H1 (cell line): Measurements from ENCODE around the gene TP73. TPM values are rescaled to one million over a fixed set of nuclear protein-coding genes. Genes with fewer than 3 reads are reported as not detected.

Source experiments
- CTCF ChIA-PET: fragments of 300-600 bp; sonication (Branson Sonifier 250); formaldehyde crosslinking; loops from one replicate; lab custom pipeline; 2021; ENCODE audit not compliant: partially characterized antibody; lab: Charles Lee
- POLR2A ChIA-PET: fragments of 300-600 bp; sonication (Branson Sonifier 250); formaldehyde crosslinking; loops from one replicate; lab custom pipeline; 2021; ENCODE audit warnings: inconsistent platforms; ENCODE audit not compliant: partially characterized antibody; lab: Charles Lee
- DNase-seq, 2 experiments: peaks; one replicate each; pipeline versions ENCODE4 v3.0.0 to v3.0.0-alpha.2; 2010 to 2022; ENCODE audit warnings: low spot score in 2 of 2, low read depth in 1 of 2, mixed read lengths in 1 of 2
- FAIRE-seq: peaks from 2 replicates; lab custom pipeline; 2011; peaks lifted over from hg19 to GRCh38; lab: Jason Lieb, UNC
- H2AFZ ChIP-seq: 2 replicates; pipeline ENCODE4 v1.8.1; 2012; ENCODE audit warnings: low read length, inconsistent platforms
- H2AK5ac ChIP-seq: 2 replicates; pipeline ENCODE4 v1.6.1; 2013; ENCODE audit warnings: low read depth, low read length
- H2BK120ac ChIP-seq: replicated peaks from 2 replicates; pipeline ENCODE3; 2013; ENCODE audit warnings: low read depth, low read length, inconsistent platforms
- H2BK12ac ChIP-seq: 2 replicates; pipeline ENCODE4 v1.6.1; 2013; ENCODE audit warnings: low read depth, low read length
- H2BK15ac ChIP-seq: 2 replicates; pipeline ENCODE4 v1.6.1; 2013; ENCODE audit warnings: low read length
- H2BK20ac ChIP-seq: 2 replicates; pipeline ENCODE4 v1.6.1; 2013; ENCODE audit warnings: low read length
- H2BK5ac ChIP-seq: 2 replicates; pipeline ENCODE4 v1.6.1; 2013; ENCODE audit warnings: low read depth, low read length
- H3K14ac ChIP-seq: 2 replicates; pipeline ENCODE4 v1.6.1; 2013; ENCODE audit warnings: inconsistent platforms; ENCODE audit not compliant: insufficient read length
- H3K18ac ChIP-seq: 2 replicates; pipeline ENCODE4 v1.6.1; 2013; ENCODE audit warnings: low read length; ENCODE audit errors: extremely low read depth
- H3K23ac ChIP-seq: 2 replicates; pipeline ENCODE4 v1.6.1; 2013; ENCODE audit warnings: inconsistent platforms; ENCODE audit not compliant: insufficient read length
- H3K23me2 ChIP-seq: 2 replicates; pipeline ENCODE4 v1.6.1; 2013; ENCODE audit warnings: low read depth, low read length
- H3K27ac ChIP-seq: 2 replicates; pipeline ENCODE4 v1.6.1; 2011; ENCODE audit warnings: low read depth, low read length, inconsistent platforms
- H3K27me3 ChIP-seq, 4 experiments: replicated peaks in 1 of 4; 1 replicate in 1 of 4; 2 replicates in 3 of 4; pipeline versions ENCODE4 v1.6.1 to v1.8.1; 2011 to 2013; ENCODE audit warnings: low read length in 3 of 4, mild to moderate bottlenecking in 3 of 4, inconsistent platforms in 2 of 4, mixed read lengths in 2 of 4, moderate library complexity in 1 of 4; ENCODE audit not compliant: control insufficient read depth in 3 of 4, insufficient read depth in 3 of 4; ENCODE audit errors: extremely low read depth in 1 of 4
- H3K36me3 ChIP-seq, 4 experiments: 2 replicates each; pipeline versions ENCODE4 v1.6.1 to v1.8.1; 2011 to 2013; ENCODE audit warnings: mild to moderate bottlenecking in 4 of 4, low read length in 3 of 4, moderate library complexity in 2 of 4, control low read depth in 1 of 4, inconsistent platforms in 1 of 4; ENCODE audit not compliant: insufficient read depth in 4 of 4, control insufficient read depth in 2 of 4
- H3K4ac ChIP-seq: replicated peaks from 2 replicates; pipeline ENCODE3; 2013; ENCODE audit warnings: low read length, low read depth, mixed read lengths, inconsistent platforms; ENCODE audit not compliant: insufficient read length
- H3K4me1 ChIP-seq, 4 experiments: replicated peaks in 1 of 4; 1 replicate in 1 of 4; 2 replicates in 3 of 4; pipeline versions ENCODE4 v1.6.1 to v1.8.1; 2011 to 2013; ENCODE audit warnings: low read length in 3 of 4, inconsistent platforms in 2 of 4, mixed read lengths in 1 of 4; ENCODE audit not compliant: insufficient read depth in 4 of 4, control insufficient read depth in 3 of 4
- H3K4me2 ChIP-seq, 2 experiments: 2 replicates each; pipeline versions ENCODE4 v1.6.1 to v1.8.1; 2011 to 2013; ENCODE audit warnings: low read depth in 2 of 2, low read length in 2 of 2, control low read depth in 1 of 2, inconsistent platforms in 1 of 2, mild to moderate bottlenecking in 1 of 2; ENCODE audit not compliant: insufficient read depth in 1 of 2
- H3K4me3 ChIP-seq, 4 experiments: fragments of 200-600, 300-600 bp in 1 of 4; sonication (generic), shearing (Covaris generic), sonication (Bioruptor Twin) in 1 of 4; 2 replicates each; pipeline versions ENCODE4 v1.5.1 to v1.8.1; 2011 to 2016; ENCODE audit warnings: low read length in 4 of 4, low read depth in 3 of 4, control low read depth in 2 of 4, inconsistent platforms in 2 of 4, mild to moderate bottlenecking in 2 of 4, mixed read lengths in 1 of 4, moderate library complexity in 1 of 4; ENCODE audit not compliant: insufficient read depth in 2 of 4; ENCODE audit errors: extremely low read depth in 1 of 4
- H3K56ac ChIP-seq: replicated peaks from 2 replicates; pipeline ENCODE3; 2013; ENCODE audit warnings: low read depth, mild to moderate bottlenecking, mixed read lengths, low read length, inconsistent platforms; ENCODE audit not compliant: insufficient read length
- H3K79me1 ChIP-seq: 2 replicates; pipeline ENCODE4 v1.6.1; 2013; ENCODE audit warnings: low read depth, low read length, control low read depth
- H3K79me2 ChIP-seq, 2 experiments: 2 replicates each; pipeline versions ENCODE4 v1.6.1 to v1.8.1; 2012 to 2013; ENCODE audit warnings: low read length in 2 of 2, mild to moderate bottlenecking in 2 of 2, inconsistent platforms in 1 of 2; ENCODE audit not compliant: insufficient read depth in 2 of 2, control insufficient read depth in 1 of 2
- H3K9ac ChIP-seq, 4 experiments: replicated peaks in 1 of 4; 1 replicate in 1 of 4; 2 replicates in 3 of 4; pipeline versions ENCODE4 v1.6.1 to v1.8.1; 2011 to 2013; ENCODE audit warnings: low read depth in 3 of 4, low read length in 3 of 4, control low read depth in 2 of 4, mild to moderate bottlenecking in 2 of 4, moderate library complexity in 2 of 4, inconsistent platforms in 1 of 4; ENCODE audit errors: extremely low read depth in 1 of 4
- H3K9me3 ChIP-seq, 2 experiments: 2 replicates each; pipeline versions ENCODE4 v1.6.1 to v1.8.1; 2012 to 2013; ENCODE audit warnings: mild to moderate bottlenecking in 2 of 2, moderate library complexity in 2 of 2, control low read depth in 1 of 2, inconsistent platforms in 1 of 2, low read depth in 1 of 2, low read length in 1 of 2, mixed read lengths in 1 of 2; ENCODE audit not compliant: insufficient read depth in 2 of 2
- H4K20me1 ChIP-seq, 2 experiments: replicated peaks in 1 of 2; 2 replicates each; pipeline versions ENCODE3 to v1.8.1; 2011 to 2013; ENCODE audit warnings: inconsistent platforms in 2 of 2, low read length in 2 of 2, mild to moderate bottlenecking in 1 of 2; ENCODE audit not compliant: insufficient read depth in 2 of 2, control insufficient read depth in 1 of 2
- H4K5ac ChIP-seq: 2 replicates; pipeline ENCODE4 v1.6.1; 2013; ENCODE audit warnings: low read length, low read depth, mixed read lengths, inconsistent platforms; ENCODE audit not compliant: insufficient read length
- H4K8ac ChIP-seq: 2 replicates; pipeline ENCODE4 v1.8.0; 2013; ENCODE audit warnings: mild to moderate bottlenecking, moderate library complexity, low read length, inconsistent platforms; ENCODE audit not compliant: insufficient read depth; ENCODE audit errors: extremely low read depth
- H4K91ac ChIP-seq: replicated peaks from 2 replicates; pipeline ENCODE3; 2013; ENCODE audit warnings: low read length, mixed read lengths, inconsistent platforms; ENCODE audit not compliant: insufficient read length
- CTBP2 ChIP-seq: IDR thresholded peaks from 2 replicates; pipeline ENCODE4 v1.7.0; 2011; ENCODE audit warnings: borderline replicate concordance, mild to moderate bottlenecking, moderate library complexity, mixed read lengths, low read length; ENCODE audit not compliant: insufficient read depth, insufficient read length
- EP300 ChIP-seq, 2 experiments: IDR thresholded peaks; 1 replicate in 1 of 2; 2 replicates in 1 of 2; pipeline ENCODE4 v1.6.1; 2011 to 2012; ENCODE audit warnings: low read depth in 2 of 2, low read length in 2 of 2, mild to moderate bottlenecking in 2 of 2, borderline replicate concordance in 1 of 2, inconsistent platforms in 1 of 2, moderate library complexity in 1 of 2
- JUN ChIP-seq: IDR thresholded peaks from 2 replicates; pipeline ENCODE4 v1.6.1; 2011; ENCODE audit warnings: low read depth, mild to moderate bottlenecking, improper control_type of control experiment, low read length
- POLR2AphosphoS5 ChIP-seq: IDR thresholded peaks from 2 replicates; pipeline ENCODE4 v1.6.1; 2011; ENCODE audit warnings: low read depth, low read length
- RBBP5 ChIP-seq: IDR thresholded peaks from 2 replicates; pipeline ENCODE4 v1.7.1; 2012; ENCODE audit warnings: low read depth, mild to moderate bottlenecking, inconsistent platforms, low read length, moderate library complexity, borderline replicate concordance
- RNF2 ChIP-seq: fragments of 200-900, 300-1000 bp; sonication (generic); IDR thresholded peaks from 2 replicates; pipeline ENCODE4 v1.7.1; 2016; ENCODE audit warnings: borderline replicate concordance, low read depth, mild to moderate bottlenecking, antibody characterized with exemption, low read length; ENCODE audit not compliant: poor library complexity, severe bottlenecking; ENCODE audit errors: missing control alignments
- SIX5 ChIP-seq: IDR thresholded peaks from 2 replicates; pipeline ENCODE4 v1.6.1; 2011; ENCODE audit warnings: mild to moderate bottlenecking, low read depth, low read length
- SP4 ChIP-seq: IDR thresholded peaks from 2 replicates; pipeline ENCODE4 v1.6.1; 2012; ENCODE audit warnings: low read length, inconsistent platforms
- SRF ChIP-seq: IDR thresholded peaks from 2 replicates; pipeline ENCODE4 v1.6.1; 2011; ENCODE audit warnings: mild to moderate bottlenecking, low read depth, low read length, moderate library complexity
- TBP ChIP-seq: IDR thresholded peaks from 2 replicates; pipeline ENCODE4 v1.6.1; 2011; ENCODE audit warnings: low read depth, low read length, improper control_type of control experiment
- WGBS, 2 experiments: shearing (Covaris generic) in 1 of 2; methylation state at CpG; one replicate each; pipeline versions ENCODE4 v1.1.6 to v1.1.7; 2013 to 2015; ENCODE audit warnings: low lambda C conversion rate in 2 of 2, mixed read lengths in 2 of 2, inconsistent platforms in 1 of 2, low coverage in 1 of 2, missing lambda C conversion rate in 1 of 2; ENCODE audit not compliant: insufficient replicate concordance in 2 of 2, insufficient coverage in 1 of 2, insufficient read length in 1 of 2; ENCODE audit errors: extremely low coverage in 1 of 2, missing lambda C conversion rate in 1 of 2; 5-methylcytosine and 5-hydroxymethylcytosine counted together
- polyA plus RNA-seq, 7 experiments: library from polyadenylated mRNA; depleted of rRNA in 3 of 7; stranded (reverse) in 5 of 7; unstranded in 2 of 7; fragments of >200 nt in 5 of 7; fragments of 200-250 nt in 2 of 7; gene quantifications; 1 replicate in 5 of 7; 2 replicates in 1 of 7; 4 replicates in 1 of 7; pipeline versions ENCODE4 v1.2.1 to v1.2.3, GENCODE V29; 2011 to 2013; ENCODE audit warnings: missing spikeins in 2 of 7, mixed read lengths in 2 of 7
- total RNA-seq: library from RNA; stranded (reverse); fragmentation: NEBNext Ultra II Directional; extraction: Animal tissue kit (Norgen Biotek cat#: 25700); gene quantifications from 2 replicates; pipeline ENCODE4 v1.2.1, GENCODE V29; 2021
- TF ChIP-seq, protein P1 (sequence below): IDR thresholded peaks from 2 replicates; pipeline ENCODE4 v1.6.1; 2011; ENCODE audit warnings: low read length, improper control_type of control experiment

The TP73 gene
- total and polyA plus RNA-seq, 2 of the 8 experiments (the other 6 are each of a cell fraction or from before 2014, with no cell fraction given), result 2.6 to 3.1 TPM

- Histone ChIP-seq H3K4me1 (peaks cover 0 to 10% (median 2%) of the 10 kb centered on the region in 4 experiments; a peak in 3 of 7 replicates), H4K91ac (no peak overlapping the region), H3K27ac (no peak overlapping the region), H2BK5ac (peak overlapping the region; percentile 39; the same call in 1 of the 2 replicates), H3K4me3 (no peak overlapping the region), H3K79me2 (no peaks in the 10 kb centered on the region), H2BK120ac (no peak overlapping the region), H3K36me3 (peaks cover 5 to 48% (median 13%) of the 10 kb centered on the region in 4 experiments), H2AK5ac (no peak overlapping the region), H3K4me2 (0 out of 4 replicates have a peak overlapping the region, but pooled peaks of 1 of the 2 experiments have one; percentile 38), H3K23me2 (no peaks in the 10 kb centered on the region), H3K79me1 (no peaks in the 10 kb centered on the region), H3K9ac (no peak overlapping the region), H4K20me1 (peaks cover 4 to 12% of the 10 kb centered on the region in 2 experiments), H3K9me3 (no peaks in the 10 kb centered on the region), H3K18ac (no peak overlapping the region), H3K27me3 (no peaks in the 10 kb centered on the region), H2BK15ac (no peak overlapping the region), H2BK12ac (0 out of 2 replicates have a peak overlapping the region, but pooled peaks have one; percentile 39), H4K5ac (no peak overlapping the region), H3K56ac (no peak overlapping the region), H4K8ac (no peak overlapping the region; the same call in 1 of the 2 replicates), H3K14ac (no peak overlapping the region), H3K4ac (no peak overlapping the region), H2AFZ (no peak overlapping the region), H2BK20ac (no peak overlapping the region; the same call in 1 of the 2 replicates), H3K23ac (no peak overlapping the region)
- WGBS, 2 experiments, result 94% methylated on average over 26 of the region's 26 CpGs; no CpG with 5 or more reads in 1 of the 2 experiments
- DNase-seq (no peak), FAIRE-seq (no peak)
- ChIA-PET CTCF (interaction anchor here (0.8 to 4.8 kb wide), 15 partner anchors 9 to 201 kb away, joined by 3 to 22 read pairs (median 4); no protein-coding TSS in a partner anchor), POLR2A (interaction anchor here (1.1 to 1.5 kb wide), 2 partner anchors 9 to 176 kb away, joined by 3 read pairs; no protein-coding TSS in a partner anchor)
- TF ChIP-seq RNF2, result no peak
- no peak for TF ChIP-seq RBBP5
- TF ChIP-seq SP4, result no peak
- TF ChIP-seq SRF, result no peak
- TF ChIP-seq POLR2AphosphoS5, result no peak
- TF ChIP-seq TBP, result no peak
- no peak for TF ChIP-seq JUN
- no peak for TF ChIP-seq SIX5
- TF ChIP-seq CTBP2, result no peak
- no peak for TF ChIP-seq EP300 (IDR thresholded peaks at IDR 0.05; ENCODE audit: borderline replicate concordance in 1 of 2, low read depth in 2 of 2, low read length in 2 of 2)
- TF ChIP-seq, protein P1, sequence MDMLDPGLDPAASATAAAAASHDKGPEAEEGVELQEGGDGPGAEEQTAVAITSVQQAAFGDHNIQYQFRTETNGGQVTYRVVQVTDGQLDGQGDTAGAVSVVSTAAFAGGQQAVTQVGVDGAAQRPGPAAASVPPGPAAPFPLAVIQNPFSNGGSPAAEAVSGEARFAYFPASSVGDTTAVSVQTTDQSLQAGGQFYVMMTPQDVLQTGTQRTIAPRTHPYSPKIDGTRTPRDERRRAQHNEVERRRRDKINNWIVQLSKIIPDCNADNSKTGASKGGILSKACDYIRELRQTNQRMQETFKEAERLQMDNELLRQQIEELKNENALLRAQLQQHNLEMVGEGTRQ, result no peak
Measured at GRCh38 chr1:3632716-3633343, 19.5 kb upstream of the TP73 start.
